ENCODE measurements around the gene RNASE9.

DNA sequence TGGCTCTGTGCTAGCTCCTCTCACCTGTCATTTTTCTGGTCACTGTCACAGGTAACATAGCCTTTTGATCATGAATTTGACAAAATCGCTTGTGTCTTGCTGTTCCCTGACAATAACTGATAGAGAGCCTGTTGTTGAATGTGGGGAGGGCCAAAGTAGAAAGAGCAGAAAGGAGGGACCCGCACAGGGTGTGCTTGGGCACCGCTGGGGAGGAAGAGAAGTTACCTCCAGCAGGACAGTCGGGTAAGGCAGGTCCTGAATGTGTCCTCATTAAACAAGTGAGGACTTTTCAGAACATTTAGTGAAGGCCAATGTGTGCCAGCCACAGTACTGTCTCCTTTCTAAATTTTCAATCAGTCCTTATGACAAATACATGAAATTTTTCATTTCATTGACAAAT, 30.4 kb upstream of the RNASE9 start, which contains the start of gene RNASE12:
- no peak for TF ChIP-seq CTCF (conservative IDR thresholded peaks at IDR 0.05 in 1 of 2, IDR thresholded peaks at IDR 0.05 in 1 of 2; ENCODE audit: extremely low read depth in 1 of 2, insufficient read depth in 1 of 2, low read depth in 1 of 2, low read length in 2 of 2)
- no peak for TF ChIP-seq EZH2 (IDR thresholded peaks at IDR 0.05; ENCODE audit: borderline replicate concordance, low read length)

Measured in mammary epithelial cell (primary cell).